NCI-H2196 (cell line): ENCODE data around the gene ROR1.

Source experiments
- DNase-seq: peaks from one replicate; lab custom pipeline; 2025; ENCODE audit not compliant: unreplicated experiment; lab: John Stamatoyannopoulos, UW

The ROR1 gene

DNA sequence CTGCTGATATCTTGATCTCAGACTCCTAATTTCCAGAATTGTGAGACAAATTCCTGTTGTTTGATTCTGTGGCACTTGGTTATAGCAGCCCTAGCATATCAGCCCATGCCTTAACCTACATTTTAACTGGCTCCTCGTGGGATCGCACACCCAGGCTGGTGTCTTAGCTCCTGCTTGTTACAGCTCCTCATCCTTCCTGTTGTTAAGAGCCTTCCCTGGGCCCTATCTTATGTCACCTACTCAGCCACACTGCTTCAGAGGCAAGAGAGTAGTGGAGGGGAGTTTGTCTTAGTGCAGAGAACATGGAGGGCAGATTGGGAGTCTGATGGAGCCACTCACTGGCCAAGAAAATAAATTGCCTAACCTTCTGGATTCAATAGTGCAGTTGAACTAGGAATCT lies 131.0 kb downstream of the ROR1 start:
- DNase-seq: no peak

DNA sequence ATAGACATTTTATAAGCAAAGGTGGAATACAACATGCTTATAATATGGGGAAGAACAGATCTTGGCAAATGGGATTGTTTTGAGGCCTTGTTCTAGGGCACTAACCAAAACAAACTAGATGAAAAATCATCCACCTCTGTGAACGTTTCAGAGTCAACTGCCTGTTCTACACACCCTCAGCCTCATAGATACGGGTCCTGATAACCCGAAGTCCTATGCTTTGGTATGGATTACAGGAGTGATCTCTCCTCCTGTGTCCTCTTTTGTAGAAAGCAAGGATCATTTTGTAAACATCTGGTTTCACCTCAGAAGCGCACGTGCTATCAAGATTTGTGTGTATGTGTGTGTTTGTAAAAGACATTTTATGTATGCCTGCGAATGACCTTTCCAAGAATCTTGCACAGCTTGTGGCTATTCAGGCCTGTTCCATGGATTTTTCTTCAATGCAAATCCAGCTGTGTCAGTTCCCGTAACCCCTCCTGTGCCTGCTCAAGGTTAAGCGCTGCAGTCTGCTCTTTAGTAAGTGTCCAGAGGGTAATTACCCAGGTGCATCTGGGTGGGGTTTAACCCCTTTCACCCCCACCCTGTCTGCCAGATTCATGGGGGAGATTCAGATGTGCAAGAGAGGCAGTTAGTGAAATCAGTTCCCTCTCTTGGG lies 132.4 kb downstream of the ROR1 start:
- no peak for DNase-seq

DNA sequence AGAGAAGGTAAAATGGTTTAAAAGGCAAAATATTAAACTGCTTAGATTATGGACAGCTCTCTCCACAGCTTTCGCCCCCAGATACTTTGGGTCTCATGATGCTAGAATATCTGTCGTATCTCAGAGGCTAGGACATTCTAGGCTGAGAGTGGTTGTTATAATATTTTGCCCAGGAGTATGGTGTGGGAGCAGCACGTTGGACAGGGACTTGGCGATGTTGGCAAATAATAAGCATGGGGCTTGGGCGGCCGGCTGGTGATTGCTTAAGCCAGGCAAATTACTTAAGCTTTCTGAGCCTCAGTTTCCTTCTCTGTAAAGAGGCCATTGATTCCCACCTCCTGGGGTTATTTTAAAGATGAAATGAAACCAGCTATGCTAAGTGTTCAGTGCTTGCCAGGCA lies 133.2 kb downstream of the ROR1 start:
- DNase-seq: no peak

DNA sequence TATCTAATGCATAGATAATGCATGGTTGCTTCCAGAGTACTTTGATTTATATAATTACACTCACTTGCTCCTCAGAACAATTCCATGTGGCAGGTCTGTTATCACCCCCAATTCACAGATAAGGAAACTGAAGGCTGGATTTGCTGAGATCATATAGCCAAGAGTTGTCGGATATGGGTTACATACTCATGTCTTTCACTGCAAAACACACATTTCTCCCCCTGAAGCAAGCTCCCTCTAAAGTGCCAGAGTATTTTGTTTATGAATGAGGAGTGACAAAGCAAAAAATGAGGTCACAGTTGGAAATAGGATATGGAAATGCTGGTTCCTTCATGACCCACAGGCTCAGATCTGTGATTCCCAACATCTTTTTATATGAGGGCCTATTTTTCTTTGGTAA lies 134.2 kb downstream of the ROR1 start:
- no peak for DNase-seq

DNA sequence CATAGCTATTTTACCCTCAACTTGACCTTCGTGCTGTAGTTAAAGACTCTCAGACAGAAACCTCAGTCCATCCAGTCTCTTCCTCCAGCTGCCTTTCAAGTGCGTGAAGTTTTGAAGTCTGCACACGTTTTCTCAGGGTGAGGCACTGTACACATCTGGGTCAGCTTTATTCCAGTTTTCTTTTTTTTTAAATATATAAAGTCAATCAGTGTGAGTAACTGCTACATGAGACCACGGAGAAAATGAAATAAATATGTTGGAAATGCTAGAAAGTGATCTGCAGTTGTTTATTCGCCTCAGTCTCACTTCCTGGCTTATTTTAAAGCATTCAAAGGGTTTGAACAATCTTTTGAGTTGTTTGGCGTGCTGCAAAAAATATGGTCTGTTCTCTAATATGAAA lies 135.7 kb downstream of the ROR1 start:
- no peak for DNase-seq

DNA sequence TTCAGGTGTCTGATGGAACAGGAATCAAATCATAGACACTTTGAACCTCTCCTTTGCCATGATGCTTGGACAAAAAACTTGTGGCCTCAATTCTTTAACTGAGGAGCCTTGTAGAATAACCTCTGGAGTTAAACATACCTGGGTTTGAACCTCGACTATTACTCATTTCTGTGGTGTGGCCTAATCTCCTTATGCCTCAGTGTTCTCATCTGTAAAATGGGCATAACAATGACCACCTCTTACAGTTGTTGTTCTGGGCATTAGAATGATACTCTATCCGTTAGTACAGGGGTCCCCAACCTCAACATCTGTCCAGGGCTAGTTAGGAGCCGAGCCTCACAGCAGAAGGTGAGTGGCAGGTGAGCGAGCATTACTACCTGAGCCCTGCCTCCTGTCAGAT lies 137.2 kb downstream of the ROR1 start:
- no peak for DNase-seq

DNA sequence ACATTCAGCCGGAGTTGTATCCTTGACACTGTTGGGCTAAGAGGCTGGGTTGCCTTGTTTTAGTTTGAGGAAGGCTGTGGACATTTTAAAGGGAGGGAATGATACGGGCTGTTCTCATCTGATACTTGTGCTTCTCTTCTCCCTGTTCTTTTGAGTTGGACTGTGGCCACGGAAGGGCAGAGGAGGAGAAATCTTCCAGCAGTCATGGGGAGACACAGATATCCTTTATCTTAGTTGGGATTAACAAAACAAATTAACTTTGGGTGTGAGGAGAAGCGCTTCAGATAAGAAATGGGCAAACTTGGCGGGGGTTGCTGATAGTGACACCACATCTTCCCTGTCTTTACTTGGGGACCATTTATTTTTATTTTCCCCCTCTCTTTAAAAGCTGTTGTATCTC lies 138.8 kb downstream of the ROR1 start:
- no peak for DNase-seq

DNA sequence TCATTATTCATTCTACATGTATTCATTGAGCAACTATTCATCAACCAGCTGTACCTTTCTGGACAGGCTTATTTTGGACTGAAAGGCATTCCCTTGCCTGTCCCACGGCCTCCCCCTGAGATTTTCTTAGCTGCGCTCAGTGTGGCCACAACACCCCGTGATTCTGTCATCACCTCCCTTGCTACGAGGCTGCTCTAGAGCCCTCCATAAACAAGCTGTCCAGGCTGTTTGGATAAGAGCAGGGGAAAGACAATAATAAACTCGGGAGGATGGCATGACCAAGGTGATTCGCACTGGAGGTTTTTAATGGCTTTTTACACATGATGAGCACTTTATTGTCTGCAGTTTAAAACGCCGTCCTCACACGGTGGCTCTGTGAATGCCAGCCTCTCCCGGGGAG lies 139.7 kb downstream of the ROR1 start:
- no peak for DNase-seq

DNA sequence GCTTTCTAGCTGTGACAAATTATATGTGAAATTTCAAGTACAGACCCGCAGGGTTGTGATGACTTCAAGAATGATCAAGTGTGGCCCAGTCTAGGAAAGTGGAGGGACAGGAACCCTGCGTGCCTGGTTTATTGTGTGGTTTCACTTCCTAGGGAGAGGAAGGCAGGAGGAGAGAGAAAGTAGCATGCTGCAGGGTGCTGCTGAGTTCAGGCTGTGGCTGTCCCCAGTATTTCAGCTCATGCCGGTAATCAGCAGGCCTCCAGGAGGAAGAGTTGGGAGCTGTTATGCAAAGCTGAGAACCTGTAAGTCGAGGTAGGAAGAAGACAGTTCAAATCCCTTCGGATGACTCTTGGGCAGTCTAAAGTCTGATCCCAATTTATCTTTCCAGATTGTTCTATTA lies 140.4 kb downstream of the ROR1 start:
- no peak for DNase-seq

DNA sequence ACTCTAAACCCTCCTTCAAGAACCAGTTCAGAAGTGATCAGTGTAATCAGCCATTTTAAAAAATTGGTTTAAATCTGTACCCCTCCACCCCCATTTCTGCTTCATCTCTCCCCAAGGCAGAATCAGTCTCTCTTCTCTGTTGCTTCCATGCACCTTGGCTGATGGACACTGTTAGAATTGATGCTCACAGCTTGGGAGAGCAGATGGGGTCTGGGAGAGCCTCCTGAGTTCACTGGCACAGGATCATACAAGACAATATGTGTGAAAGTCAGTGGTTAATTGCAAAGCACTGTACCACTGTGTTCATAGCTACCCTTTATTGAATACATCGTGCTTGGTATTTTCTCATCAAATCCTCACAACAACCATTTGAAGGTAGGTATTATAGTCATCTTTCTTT lies 140.9 kb downstream of the ROR1 start:
- DNase-seq: no peak

DNA sequence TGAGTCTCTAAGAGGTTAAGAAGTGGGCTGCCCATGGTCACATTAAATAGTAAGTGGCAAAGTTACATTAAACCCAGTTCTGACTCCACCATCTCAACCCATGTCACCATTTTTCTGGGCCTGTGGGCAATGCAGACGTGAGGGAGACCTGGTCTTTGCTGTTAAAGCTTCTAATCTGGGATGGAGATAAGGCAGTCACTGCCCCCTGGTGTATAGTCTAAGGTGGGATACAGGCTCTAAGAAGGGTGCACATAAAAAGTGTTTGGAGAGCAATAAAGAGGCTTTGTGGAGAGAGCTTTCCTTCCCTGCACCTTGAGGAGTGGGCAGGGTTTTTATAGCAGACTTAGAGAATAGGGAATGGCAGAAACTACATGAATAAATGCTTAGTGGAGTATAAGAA lies 141.3 kb downstream of the ROR1 start:
- no peak for DNase-seq

DNA sequence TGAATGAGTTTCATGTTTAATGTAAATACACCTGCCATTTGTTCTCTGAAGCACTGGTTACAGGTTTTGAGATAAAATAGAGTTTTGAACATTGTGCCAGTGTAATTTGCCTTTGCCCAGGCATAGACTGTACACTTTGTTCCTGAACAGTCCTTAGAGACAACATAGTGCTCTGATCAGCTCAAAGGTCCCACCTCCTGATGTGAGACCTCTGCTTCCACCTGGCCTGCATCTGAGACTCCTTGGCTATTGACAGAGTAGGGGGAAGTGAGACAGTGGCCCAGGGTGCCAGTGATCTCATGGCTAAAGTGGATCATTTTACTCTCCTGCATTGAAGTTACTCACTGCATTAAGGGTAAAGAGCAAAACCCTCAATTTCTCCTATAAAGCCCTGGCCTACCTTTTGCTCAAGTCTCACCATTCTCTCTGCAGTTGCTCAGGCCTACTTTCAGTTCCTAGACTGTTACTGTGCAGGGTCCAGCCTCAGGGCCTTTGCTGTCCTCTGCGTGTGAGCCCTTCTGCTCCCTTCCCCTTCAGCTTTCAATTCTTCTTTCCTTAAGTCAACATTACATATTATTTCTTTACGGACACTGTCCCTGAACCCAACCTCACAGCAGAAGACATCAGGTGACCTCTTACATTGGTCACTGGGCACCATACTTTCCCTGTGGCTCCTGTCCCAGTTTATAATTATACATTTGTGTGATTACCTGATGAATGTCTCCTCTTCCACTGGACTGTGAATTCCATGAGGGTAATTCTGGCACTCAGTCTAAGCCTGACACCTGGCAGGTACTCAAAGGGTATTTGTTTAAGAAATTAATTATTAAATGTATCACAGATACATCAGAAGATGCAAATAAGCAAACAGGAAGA lies 142.9 kb downstream of the ROR1 start:
- peak; percentile 71 for DNase-seq

DNA sequence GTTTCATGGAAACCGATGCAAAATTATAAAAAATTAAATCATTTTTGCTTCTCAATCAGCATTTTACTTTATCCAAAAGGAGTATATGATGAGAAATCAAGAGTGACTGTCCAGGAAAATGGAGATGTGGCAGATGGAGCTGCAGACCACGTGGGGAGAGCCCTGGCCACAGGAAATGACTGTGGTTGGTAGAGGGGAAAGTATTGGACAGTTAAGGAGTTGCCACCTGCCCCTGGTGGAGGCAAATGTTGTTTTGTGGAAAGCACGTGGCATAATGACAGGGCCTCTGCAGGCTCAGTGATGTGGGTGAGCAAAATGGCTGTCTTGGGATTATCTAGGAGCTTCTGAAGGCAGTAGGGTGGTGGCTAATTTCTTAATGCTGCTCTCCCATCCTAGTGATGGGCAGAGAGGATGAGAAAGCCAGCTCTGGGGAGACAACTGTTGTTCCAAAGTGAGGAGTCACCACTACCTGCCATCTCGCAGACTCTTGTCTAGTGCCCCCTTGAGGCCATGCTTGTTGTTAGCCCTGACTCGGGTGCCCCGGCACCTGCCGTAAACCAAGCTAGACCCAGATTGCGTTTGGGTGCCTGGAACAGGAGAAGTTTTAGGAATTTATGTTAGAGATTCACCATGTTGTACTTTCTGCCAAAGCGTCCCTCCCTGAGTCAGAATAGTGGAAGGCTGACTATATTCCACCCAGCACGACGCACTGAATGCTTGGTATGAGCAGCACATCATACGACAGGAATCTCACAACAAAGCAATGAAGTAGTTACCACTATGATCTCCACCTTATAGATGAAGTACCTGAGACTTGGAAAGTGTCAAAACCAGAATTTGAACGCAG lies 144.0 kb downstream of the ROR1 start:
- peak; percentile 14 for DNase-seq

DNA sequence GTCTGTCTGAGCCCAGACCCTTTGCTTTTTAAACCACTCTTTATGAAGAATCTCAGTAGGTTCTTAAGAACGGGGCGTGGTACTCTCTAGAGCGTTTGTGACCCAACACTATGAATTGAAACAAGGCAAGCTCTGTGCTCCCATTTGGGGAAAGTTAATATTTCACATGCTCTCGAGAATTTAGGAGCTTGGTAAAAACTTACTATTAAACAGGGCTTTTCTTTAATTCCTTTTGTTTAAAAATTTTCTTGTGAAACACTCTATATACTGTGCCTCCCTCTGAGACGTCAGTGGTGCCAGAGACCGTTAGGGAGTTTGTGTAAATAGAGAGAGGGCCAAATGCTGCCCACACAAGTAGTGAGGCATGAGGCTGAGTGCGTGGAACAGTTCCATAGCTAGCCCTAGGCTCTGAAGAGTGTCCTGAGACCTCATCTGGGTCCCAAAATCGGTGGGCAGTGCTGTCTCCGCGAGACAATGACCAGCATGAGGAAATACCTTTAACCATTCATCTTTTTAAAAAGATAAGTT lies 144.7 kb downstream of the ROR1 start:
- no peak for DNase-seq

DNA sequence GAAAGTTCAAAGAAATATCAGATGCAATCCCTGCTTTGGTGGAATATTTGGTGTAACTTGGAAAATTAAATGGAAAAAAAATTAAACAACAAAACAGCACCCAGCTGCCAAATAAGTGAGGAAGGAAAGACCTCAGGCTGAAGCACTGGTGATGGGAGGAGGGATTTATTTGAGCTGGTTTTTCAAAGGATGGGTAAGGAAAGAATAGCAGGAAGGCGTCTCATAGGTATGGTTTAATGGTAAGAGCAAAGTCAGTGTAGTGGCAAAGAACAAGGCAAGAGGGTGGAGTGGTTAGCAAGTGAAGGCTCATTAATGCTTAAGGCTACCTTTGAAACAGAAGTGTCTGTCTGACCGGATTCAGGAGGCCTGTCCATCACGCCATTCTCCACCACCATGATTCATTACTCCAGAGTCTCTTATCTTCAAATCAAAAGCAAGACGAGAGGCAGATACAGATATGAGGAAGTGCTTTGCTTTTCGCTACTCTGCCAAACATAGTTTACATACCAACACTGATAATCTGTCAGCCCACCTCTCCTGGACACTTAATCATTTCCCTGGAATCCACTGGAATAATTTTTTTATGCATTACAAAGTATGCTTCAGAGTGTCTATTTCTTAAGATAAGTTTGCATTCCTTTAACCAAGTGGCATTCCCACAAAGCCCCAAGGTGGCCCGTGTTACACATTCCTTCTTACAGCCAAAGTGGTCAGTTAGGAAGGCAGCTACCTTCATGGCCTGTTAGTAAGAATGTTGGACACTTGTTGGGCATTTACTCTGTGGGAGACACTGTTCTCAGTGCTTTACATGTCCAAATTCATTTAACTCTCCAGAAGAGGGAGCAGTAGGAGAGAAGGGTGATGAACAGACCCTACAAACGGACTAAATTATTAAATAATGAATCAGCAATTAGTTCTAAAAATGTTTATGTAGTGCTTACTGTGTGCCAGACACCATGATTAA lies 146.6 kb downstream of the ROR1 start:
- no peak for DNase-seq

DNA sequence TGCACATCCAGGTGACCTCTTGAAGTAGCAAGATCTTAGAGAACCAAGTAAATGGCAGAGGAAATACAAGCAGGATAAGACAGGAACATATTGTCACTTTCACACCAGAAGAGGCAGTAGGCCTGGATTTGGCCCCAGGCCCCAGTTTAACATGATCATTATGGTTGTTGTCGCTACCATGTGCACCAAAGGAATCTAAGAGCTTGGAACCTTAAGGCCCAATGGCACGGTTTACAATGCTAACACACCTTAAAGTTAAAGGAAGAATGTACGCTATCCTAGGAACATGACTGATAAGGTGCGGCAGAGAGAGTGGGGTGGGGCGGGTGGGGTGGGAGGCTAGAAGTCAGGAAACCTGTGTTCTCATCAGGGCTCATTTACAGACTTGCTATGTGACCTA lies 147.5 kb downstream of the ROR1 start:
- no peak for DNase-seq

DNA sequence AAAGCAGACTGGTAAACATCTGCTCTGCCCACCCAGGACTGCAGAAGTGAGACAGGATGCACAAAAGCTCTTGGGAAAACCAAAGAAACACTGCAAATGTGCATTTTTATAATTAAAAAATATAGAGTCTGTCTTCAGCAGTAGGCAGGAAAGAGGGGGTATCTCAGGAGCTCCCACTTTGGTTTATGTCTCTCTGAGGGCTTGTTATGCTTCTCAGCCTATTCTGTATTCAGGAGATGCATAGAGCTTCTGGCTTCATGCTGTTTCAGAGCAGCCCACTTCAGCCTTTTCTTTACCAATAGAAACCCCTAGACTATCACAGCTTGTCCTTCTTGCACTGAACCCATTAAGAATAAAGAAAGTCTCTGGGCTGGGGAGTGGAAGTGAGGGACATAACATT lies 148.0 kb downstream of the ROR1 start:
- DNase-seq: no peak

DNA sequence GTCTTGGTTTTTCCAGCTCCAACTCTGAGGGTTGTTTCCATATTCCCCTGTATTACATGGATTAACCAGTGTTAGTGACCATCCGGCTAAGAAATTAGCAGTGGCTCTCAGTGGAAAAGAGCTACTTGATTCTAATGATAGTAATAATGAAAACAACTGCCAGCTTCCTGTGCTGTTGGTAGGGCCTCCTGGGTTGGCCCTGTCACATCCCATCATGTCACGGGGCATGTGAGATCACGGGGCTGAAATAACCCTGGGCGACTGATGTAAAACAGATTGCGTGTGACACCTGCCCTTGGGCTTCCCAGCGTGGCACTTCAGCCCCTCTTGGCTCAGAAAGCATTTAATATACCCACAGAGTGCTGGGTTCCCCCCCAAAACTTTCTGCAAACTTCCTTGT lies 149.0 kb downstream of the ROR1 start:
- DNase-seq: no peak

DNA sequence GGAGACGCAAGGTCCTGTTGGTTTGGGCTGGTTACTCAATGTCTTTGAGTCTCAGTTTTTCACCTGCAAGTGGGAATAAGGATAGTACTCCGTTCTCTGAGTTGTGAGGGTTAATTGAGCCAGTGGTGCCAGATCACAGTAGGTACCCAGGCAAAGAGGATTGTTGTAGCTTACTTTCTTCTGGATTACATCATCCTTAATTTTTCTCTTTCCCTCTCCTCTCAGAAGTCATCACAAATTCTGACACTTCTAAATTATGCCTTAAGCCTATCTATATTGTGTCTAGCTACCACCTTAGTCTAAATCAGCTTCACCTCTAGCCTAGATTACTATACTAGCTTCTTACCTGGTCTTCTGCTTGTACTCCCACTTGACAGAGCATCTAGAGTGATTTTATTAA lies 149.5 kb downstream of the ROR1 start:
- no peak for DNase-seq

DNA sequence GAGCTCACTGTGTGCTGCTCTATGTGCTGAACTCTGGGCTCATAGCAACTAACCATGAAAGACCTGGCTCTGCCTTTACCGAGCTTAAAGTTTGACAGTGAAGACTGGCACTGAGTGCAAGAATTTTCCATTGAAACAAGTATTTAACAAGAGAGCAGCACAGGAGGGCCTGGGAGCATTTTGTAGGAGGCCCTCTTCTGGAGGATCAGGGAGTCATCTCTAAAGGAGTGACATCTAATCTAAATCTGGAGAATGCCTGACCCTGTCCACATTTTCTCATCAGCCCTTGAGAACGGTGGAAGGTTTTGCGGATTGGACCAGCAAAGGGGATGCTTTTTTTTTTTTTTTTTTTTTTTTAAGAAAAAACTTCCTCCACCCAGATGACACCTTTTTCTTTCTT lies 150.8 kb downstream of the ROR1 start:
- no peak for DNase-seq
